Activated T-cell treated with anti-CD3 and anti-CD28 coated beads for 4 hours (primary cell): ENCODE measurements around the gene ANKRD39.
"Not testable (repeated sequence)": the region's sequence is repeated elsewhere in the genome, so short reads cannot be mapped to it uniquely, and the experiment has no call there.

Source experiments
- DNase-seq: peaks from one replicate; pipeline ENCODE4 v3.0.0-alpha.2; 2020

ANKRD39 gene, protein sequence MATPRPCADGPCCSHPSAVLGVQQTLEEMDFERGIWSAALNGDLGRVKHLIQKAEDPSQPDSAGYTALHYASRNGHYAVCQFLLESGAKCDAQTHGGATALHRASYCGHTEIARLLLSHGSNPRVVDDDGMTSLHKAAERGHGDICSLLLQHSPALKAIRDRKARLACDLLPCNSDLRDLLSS

DNA sequence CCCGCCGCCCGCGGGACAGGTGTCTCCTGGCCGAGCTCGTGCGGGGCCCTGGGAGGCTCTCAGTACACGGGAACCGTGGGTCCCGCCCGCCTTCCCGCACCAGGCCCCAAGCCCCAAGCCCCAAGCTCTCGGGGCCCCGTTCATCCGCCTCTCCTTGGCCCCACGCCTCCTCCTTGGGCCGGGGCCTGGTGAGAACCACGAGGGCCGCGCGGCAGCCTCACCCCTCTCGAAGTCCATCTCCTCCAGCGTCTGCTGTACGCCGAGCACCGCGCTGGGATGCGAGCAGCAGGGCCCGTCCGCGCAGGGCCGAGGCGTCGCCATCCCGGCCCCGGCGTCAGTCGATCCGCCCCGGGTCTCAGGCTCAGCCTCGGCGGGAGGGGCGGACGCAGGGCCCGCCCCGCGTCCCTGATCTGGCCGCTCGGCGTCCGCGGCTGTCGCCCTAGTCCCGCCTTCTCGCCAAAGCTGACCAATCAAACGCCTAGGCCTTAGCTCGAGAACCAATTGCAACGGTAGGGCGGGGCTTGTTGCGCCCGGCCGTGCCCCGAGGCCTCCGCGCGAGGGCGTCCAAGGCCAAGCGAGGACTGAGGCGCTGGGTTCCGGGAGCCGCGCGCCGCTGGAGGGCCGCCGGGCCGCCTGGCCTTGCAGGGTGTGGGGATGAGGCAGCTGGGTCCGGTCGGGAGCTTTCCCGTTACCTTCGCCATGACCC is at the start of gene ANKRD39:
Gene ANKRD39 (minus strand): TSS at position 350 of the 706 bp plus-strand sequence. CDS start 29 bp downstream, at position 321.
- DNase-seq = peak; percentile 95

GRCh38 chr2:96906729-96907114 is 48.9 kb upstream of the ANKRD39 start:
- DNase-seq = no peak

DNA sequence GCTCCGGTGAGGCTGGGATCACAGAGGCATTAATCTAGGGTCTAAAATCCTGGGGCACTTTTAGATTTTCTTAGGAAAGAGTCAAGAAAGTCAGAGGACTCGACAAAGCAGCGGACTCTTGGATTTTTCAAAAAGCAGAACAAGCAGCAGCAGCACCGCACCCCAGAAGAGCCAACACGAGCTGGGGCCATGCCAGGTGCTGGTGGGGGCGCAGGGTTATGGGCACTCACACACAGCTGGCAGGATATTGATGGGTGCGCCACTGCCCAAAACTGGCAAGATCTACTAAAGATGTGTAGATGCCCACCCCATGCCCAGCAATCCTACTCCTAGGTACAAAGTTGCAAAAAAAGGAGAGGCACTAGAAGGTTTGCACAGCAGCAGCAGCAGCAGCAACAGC is 46.0 kb upstream of the ANKRD39 start:
- DNase-seq = no peak

DNA sequence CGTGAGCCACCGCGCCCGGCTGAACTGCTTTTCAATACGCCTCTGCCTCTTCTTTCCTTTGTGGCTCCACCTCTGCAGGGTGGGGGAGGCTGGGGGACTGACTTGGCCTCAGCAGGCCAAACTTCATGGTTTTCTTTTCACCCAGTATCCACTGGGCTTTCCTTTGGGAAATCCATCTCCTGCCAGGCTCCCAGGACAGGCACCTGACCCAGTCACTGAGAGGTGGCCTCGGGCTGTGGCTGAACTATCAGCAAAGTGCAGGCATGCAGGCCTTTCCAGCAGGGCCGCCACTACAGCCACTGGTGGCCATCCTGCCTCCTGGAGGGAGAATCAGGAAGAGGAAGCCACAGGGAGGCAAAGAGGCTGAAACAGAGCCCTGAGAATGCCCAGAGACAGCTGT is 45.5 kb upstream of the ANKRD39 start:
- DNase-seq = no peak

GRCh38 chr2:96900237-96900636 is 42.4 kb upstream of the ANKRD39 start:
- DNase-seq = no peak

- no peak for DNase-seq
Observed at GRCh38 chr2:96899413-96899741, 41.6 kb upstream of the ANKRD39 start.

DNA sequence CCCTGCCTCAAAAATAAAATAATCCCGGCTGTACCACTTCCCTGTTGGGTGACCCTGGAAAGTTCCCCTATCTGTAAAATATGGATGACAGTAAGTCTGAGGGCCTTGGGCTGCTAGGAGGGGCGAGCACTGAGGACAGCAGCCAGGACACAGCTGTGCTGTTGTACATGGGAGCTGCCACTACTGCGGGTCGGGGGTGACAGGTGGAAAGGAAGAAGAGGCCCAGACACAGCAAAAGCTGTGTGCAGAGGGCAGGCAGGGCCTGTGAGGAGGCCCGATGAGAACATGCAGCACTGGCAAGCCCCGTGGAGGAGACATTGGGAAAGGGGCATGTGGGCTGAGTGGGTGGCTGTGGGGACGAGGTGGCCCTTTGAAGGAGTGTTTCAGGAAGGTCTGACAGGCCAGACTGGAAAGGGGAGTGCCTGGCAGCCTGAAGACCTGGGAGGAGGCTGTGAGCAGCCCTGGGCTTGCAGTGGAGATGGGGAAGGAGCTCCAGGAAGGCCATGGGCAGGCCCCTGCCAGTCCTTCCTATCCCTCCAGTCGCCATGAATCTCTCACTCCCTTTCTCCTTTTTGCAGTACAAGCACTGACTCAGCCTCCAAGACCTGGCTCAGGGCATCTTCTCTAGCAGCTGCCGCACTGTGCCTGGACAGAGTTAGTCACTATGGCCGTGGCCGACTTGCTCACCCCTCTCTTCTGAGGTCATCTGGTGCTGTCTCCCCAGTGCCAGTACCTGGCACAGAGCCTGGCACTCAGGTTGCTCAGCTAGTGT is 41.0 kb upstream of the ANKRD39 start:
- DNase-seq = no peak

GRCh38 chr2:96898135-96898505 is 40.3 kb upstream of the ANKRD39 start:
- no peak for DNase-seq

GRCh38 chr2:96897491-96898134 is 39.8 kb upstream of the ANKRD39 start:
- DNase-seq = no peak

GRCh38 chr2:96895746-96896651 is 38.2 kb upstream of the ANKRD39 start:
- DNase-seq = no peak

DNA sequence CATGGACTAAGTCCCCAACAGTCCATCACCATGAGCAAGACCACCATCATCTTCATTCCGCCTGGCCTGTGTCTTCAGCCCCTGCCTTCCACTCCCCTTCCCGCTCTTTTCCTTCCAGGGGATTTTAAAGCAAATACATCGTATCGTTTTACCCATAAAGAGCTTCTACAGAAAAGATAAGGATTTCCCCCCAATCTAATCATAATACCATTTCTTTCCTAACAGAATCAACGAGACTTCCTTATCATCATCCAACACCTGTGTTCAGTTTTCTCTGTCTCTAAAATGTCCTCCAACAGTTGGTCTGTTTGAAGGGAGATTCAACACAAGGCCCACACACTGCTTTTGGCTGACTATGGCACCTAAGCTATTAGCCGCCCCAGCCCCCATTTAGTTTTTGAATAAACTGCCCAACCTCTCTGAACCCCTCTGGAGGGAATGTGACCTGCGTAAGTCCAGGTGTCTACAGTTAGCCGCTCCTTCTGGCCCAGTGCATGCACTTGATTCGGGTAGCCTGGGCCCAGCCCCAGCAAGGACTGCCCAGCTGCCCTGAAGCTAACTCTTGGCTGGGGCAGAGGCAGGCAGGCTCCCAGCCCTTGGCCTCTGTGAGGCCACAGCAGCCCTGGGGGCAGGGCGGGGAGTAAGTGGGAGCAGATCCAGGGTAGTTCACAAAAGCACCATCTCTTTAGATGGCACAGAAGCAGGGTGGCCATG is 37.4 kb upstream of the ANKRD39 start:
- DNase-seq = no peak

GRCh38 chr2:96894151-96894531 is 36.3 kb upstream of the ANKRD39 start:
- DNase-seq = no peak

DNA sequence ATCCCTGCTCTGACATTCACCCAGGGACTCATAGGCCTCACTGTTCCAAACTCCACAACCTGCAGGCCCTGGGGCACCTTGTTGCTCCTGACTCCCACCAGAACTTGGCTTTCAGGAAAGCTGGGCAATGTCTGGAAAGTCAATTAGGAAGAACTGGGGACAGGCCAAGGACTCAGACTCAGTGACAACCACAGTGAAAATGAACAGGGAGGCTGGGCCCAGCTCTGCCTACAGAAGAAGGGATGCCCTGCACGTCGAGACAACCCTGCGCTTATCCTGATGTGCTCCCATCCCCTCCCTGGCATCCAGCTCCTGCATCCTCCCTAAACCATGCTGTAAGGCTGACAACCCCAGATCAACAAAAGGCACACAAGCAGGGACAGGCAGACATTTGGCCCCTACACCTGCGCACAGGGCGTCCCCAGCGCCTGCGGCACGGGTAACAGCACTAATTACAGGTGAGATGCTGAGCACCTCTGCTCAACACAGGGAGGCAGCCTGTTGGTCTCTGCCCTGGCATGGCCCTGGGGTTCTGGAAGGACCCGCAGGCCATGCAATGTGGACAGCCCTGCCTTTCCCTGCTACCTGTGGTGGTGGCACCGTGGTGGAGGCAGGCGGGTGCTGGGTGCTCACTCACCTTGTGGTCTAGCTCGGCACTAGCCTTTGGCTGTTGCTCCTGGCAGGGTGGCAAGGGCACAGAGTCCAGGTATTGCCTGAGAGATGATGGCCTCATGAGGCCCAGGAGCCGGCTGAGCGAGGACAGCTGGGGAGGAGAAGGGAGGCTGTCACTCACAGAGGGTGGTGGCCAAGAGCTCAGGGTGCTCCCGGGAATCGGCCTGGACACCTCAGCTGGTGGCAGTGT is 35.7 kb upstream of the ANKRD39 start:
- no peak for DNase-seq

DNA sequence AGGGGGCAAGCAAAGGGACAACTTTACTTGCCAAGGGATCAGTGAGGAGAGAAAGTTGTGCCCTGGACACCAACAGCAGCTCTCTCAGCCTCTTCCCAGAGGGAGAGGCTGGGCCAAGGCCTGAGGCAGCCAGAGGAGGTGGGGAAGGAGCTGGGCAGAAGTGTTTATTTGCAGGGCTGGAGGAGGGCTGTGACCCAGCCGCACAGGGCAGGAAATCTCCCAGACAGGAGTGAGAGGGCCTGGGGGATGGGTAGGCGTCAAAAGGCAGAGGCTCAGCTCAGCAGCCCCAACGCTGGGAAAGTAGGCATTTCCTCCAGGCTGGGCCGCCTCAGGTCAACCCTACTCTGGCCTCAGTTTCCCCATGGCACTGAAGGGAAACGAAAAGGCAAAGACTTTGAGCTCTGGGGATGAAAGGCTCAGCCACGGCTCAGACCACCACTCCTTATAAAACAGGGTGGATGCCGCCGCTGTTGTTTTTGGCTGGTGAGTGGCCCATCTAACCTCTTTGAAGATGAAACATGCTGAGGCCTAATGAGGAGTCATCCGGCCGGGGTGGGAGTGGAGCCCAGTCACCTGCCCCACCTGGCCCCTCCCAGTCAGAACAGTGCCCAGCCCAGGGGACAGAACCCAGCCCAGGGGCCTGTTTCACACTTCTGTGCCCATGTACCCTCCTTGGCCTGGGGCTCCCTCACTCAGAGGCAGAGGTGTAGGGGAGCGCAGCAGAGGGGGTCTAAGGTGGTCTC is 33.9 kb upstream of the ANKRD39 start:
- no peak for DNase-seq

DNA sequence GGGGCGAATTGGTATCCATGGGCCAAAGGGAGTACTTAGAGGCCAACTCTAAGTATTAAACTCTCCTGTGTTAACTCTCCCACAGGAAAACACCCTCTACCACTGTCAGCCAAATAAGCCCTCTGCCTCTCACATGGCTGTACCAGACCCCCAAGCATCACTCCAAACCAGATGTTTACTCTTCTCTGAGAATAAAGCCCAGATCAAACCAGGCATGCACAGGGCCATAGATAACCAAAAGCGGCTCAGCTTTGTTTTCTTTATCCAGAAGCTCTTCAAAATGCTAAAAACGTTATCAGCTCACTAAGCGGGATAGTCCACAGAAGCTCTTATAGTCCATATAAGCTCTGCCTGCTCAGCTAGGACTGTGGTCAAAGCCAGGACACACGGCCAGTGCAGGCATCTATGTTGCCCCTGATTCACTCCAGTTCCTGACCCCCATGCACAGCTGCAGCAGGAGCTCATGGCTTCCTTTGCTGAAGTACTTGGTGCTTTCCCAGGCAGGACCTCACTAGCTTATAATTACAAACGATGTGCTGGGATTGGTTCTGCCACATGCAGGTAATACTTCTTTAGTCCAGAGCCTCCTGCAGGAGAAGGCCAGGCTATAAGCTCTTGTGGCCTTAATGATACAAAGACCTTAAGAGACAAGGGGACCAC is 33.0 kb upstream of the ANKRD39 start:
- no peak for DNase-seq

- DNase-seq = no peak
Observed at GRCh38 chr2:96890252-96890651, 32.4 kb upstream of the ANKRD39 start.

GRCh38 chr2:96889502-96889901 is 31.7 kb upstream of the ANKRD39 start:
- DNase-seq = not testable (repeated sequence)

DNA sequence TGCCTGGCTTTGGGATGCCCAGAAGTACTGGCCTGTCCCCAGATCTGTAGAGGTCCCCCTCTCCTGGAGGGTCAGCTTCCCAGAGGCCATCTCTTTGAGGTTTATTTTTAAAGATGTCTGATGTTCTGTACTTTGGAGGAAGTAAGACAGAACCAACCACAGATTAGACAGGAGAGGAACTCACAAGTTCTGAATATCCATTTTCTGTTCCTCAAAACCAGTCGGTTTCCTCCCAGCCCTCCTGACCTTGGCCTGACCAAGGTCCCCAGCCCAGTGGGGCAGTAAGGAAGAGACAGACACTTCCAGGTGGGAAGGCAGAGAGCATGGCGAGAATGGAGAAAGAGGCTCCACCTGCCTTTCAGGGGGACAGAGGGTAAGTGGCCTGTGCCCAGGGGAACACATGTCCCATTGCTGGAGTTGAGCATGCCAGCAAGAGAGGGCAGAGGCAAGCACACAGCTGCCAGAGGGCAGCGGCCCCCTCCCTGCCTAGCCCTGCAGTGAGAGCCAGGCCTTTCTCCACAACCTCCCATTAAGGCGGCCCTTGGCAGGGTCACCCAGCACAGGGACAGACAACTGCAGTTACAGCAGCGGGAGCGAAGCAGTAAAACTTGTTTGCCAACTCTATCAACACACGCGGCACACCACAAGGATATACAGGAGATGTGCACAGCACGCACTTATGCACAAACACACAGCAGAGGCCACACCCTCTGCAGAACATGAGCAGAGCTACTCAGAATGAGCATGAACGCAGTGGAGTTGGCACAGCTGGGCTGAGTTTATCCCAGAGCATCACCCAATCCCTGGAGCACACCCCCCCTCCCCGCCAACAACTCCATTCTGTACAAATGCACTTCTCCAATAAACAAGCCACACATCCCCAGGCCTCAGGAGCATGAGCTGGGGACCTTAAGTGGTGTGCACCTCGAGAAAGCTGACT is 30.5 kb upstream of the ANKRD39 start:
- DNase-seq = no peak
